CD4-positive, alpha-beta T cell treated with Interleukin-15 for 4 hours (primary cell): ENCODE data around the gene PDE7B.
"Not testable (repeated sequence)": the region's sequence is repeated elsewhere in the genome, so short reads cannot be mapped to it uniquely, and the experiment has no call there.

ENCODE experiments used
- DNase-seq: peaks from one replicate; pipeline ENCODE4 v3.0.0-alpha.2; 2020; ENCODE audit warnings: low spot score

The PDE7B gene

DNA sequence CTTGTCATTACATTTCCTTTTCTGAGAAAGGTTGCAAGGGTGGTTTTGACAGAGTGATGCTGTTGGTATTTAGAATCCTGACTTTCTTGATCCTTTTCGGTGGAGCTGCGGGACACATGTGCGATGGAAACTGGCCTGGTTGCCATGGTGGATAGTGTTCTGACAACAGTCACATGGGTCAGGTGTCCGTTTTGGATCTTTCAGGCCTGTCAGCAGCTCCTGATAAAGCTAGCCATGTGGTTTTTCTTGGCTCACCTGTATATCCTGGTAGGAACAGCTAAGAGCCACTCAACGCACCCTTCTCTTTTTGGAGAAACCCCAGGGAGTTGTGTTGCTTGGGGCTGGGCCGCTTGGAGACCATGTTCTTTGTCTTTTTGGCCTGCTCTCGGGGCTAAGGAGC, 221.2 kb downstream of the PDE7B start:
- DNase-seq = no peak

DNA sequence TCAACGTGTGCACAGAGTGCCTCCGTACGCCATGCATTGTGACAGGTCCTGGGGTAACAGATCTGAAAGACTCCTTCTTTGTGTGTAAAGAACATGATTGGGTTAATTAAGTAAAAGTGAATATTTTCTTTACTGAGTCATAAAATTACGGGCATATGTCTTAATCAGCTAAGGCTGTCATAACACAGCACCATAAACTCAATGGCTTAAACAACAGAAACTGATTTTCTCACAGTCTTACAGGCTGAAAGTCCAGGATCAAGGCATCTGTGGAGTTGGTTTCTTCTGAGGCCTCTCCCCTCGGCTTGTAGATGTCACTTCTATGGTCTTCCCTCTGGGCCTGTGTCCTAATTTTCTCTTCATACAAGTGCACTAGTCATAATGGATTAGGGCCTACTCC, 221.7 kb downstream of the PDE7B start:
- DNase-seq = no peak

DNA sequence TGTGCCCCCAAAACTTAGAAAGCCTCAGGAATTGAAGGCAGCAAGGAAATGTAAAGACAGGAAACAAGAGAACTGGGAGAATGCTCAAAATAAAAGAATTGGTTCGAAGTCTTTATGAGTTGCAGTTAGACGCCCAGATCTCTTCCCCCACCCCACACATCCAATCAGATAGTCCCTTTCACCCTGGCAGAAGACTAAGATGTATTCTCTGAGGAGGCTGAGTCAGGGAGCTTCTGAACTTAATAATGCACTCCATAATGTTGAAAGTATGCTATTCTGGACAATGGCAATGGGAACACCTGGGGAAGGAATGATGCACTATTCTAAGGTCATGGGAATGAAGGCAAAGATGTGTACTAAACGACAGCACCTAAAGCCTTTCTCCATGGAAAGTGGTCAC, 225.0 kb downstream of the PDE7B start:
- no peak for DNase-seq

DNA sequence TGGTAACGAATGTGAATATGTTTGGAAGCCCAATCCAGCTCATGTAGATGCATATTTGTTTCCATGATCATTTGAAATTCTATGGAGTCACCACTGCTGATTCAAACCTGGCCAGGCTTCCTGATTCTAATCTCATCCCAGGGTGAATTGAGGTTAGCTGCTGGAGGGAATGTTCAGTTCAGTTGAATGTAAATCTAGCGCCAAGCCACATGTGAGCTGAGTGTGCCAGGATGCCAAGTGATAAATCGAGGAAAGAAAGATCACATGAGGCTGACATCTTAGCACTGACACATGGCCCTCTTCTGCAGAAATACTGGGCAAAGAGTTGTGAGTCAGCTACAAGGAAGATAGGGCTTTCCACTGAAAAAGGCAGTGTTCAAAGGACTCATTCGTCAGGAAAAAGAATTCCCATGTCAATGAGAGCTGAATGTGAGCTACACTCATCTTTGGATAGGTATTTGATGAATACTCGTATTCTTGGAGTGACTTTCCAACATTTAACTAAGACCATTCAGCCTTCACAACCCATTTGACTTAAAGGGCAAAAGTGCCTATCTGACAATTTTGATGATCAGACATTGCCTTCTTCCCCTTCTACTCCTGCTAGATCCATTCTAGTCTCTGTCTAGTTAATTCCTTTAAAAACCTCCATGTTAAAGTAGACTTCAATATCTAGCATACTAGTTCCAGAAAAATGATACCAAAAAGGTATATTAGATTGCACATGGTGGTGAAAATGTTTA, 226.5 kb downstream of the PDE7B start:
- no peak for DNase-seq

DNA sequence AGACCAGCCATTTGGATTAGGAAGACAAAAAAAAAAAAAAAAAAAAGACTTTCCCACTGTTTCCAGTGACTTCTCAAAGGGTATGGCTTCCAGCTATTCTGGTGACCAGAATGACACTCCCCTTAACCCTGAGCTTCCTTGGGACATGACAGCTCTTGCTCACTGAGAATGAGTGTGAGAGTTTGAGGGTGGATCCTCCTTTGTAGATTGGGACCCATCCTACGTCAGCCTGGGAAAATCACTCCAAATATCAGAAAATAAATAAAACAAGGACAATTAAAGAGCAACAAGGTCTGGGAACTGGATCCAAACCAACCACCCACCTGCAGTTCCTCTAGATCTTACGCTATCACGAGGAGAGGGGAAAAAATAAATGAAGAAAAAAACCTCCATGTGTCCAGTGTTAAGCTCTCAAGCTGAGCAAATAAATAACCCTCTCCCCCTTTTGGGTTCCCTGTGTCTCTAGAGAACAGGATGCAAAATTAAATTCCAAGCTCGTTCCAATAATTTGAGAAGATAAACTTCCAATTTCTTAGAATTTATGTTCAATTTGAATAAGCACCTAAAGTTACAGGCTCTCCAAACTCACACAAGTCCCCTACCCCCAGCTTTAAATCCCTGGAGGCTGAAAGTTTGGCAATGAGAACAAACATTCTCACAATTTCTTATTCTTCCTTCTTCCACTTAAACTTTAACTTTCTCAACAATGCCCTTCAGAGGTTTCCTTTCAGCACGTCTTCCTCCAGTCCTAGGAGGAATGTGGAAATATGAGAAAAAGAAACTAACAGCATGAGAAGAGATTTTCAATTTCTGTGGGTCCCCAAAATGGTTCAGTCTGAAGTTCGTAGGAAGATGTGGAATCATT, 228.4 kb downstream of the PDE7B start:
- DNase-seq = no peak

DNA sequence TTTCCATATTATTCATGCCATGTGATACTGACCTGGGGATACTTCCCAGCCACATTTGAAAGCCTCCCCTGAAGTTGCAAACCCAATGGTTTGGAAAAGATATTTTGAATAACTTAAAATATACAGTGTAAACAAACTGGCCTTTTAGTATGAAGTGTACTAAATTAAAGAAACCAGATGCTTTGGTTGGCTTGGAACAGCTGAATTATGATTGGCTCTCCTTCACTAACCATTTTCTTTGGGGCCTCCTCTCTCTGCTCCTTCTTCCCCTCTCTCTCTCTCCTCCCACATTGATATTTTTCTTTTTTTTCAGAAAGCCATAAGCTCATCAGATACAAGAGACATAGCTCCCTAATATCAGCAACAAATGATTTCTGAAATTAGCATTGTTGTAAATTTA, 232.0 kb downstream of the PDE7B start:
- no peak for DNase-seq

DNA sequence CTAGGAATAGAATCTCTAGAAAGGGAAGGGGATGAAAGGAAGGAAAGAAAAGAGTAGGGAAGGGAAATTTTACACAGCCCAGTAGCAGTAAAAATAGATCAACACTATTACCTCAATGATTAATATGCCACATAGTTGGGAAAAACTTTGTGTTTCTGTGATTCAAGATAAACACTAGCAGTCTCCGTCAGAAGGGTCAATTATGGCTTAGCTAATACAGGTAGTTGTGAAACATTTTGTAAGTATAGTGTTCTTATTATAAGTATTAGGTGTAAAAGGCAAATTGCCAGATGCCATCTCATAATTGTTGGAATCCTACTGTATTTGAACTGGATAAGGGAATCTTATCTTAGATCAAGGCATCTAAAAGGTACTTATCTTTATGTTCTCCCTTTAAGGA, 232.9 kb downstream of the PDE7B start:
- DNase-seq = no peak

DNA sequence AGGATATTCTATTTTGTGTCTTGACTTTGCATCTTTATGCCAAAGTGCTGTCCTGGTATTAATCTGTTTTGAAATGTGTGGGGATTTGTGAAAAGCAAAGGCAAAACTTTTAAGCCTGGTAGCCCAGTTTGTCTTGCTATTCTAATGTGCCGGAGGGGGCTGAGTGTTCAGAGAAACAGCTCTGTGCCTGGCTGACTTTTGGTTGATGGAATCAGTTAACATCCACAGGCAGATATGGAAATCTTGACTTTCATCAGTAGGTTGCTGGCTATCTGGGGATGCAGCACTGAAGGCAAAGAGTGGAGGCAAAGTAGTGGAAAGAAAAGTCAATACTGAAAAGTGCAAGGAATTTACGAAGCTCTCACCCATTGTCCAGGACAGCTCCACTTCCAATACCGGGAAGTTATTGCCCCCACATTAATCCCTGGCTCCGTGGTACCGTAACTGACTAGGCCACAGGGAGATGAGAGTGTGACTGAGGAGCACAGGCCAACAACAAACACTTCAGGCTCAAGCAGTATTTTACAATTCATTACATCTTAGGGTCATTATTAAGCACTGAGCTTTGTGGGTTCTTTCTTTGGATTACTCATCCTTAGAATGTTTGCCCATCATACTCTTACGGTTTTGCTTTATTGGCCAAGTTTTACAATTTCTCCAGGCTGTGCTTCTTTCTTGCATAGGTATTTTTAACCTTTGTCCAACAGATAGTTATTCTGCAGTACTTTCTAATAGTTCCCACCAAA, 234.0 kb downstream of the PDE7B start:
- no peak for DNase-seq

DNA sequence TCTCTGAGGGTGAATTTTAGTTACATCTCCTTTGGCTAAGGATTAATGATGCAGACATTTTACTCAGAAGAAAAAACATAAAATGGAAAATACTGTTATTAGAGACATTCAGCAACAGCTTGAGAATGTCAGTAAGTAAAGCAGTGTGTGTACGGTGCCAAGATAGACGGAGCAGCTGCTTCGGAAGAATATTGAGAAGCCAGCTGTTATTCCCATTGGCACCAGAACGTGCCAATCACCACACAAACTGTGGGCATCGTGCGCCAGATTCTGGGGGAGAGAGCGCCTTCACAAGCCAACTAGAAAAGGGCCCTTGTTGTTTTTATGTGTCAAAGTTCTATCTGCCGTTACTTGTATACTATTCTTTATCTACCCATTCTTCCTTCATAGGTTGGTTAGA, 235.2 kb downstream of the PDE7B start:
- DNase-seq = no peak

DNA sequence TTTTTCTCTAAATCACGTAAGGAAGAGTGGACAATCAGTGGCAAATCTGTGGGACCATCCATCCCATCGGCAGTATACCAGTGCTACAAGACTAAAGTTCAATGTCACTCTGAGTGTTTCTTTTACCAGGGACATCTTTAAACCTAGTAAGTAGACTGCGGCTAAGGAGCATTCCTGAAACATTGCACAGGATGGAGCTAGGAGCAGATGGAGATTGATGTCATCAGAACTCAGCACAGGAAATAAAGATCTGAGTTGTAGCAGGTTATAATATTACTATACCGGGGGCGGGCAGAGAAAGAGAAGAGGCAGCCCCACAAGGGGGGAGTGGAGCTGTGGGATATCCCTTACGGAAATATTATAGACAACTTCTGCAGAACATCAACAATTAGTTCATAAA, 236.5 kb downstream of the PDE7B start:
- DNase-seq = no peak

DNA sequence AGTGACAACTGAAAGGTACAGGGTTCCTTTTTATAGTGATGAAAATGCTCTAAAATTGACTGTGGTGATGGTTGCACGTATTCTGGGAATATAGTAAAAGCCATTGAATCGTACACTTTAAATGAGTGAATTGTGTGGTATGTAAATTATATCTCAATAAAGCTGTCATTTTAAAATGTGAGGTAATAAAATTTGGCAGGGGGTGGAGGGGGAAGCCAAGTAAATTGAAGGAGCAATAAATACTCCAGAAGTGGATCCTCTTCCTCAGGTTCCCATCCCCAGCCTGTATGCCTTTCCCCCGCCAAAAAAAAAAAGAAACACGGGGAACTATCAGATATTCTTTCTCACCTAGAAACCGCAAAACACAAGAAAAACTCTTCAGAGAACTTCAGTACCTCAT, 237.2 kb downstream of the PDE7B start:
- DNase-seq = no peak

DNA sequence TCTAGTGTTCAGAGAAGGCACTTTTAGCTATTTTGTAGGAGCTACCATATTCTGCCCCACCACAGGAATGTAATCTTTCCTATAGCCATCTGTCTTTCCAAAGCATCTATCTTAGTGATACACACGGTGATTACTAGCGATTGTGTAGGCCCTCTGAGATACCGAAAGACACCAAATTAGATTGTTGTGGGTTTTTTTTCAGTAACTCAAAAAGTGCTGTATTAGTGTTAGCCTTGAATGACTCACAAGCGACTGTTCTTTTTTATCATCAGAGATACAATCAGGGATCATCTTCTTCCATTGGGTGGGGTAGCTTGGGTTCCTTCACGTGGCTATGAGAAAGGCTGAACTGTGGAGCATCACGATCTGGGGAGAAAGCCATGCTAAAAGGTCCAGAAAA, 238.4 kb downstream of the PDE7B start:
- no peak for DNase-seq

DNA sequence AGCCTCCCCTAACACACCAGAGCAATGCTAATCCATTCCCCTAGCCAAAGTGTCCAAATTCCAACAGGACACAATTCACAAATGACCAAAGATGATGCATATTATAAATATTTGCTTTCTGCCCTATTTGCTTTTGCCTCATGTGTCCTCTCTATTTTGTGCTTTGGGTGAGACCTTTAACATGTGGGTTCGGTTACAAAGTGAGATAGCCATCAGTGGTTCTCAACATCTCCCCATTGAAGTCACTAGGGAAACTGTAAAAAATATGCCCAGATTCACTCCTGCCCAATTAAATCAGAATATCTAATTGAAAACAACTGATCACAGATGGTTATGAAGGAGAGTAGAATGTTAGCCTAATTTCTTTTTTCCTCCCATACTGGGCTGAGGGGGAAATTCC, 239.4 kb downstream of the PDE7B start:
- no peak for DNase-seq

DNA sequence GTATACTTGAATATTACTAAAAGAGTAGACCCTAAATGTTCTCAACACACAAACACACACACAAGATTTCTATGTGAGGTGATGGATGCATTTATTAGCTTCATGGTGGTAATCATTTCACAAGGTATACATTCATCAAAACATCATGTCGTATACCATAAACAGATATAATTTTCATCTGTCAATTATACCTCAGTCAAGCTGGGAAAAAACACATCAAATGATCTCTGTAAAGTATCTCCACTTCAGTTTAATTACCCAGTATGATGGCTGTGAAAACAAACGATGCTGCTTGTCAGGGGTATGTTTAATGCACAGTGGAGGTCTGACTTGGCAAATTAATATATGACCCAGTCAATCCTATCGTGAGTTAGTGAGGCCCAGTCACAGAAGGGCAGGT, 241.4 kb downstream of the PDE7B start:
- no peak for DNase-seq

DNA sequence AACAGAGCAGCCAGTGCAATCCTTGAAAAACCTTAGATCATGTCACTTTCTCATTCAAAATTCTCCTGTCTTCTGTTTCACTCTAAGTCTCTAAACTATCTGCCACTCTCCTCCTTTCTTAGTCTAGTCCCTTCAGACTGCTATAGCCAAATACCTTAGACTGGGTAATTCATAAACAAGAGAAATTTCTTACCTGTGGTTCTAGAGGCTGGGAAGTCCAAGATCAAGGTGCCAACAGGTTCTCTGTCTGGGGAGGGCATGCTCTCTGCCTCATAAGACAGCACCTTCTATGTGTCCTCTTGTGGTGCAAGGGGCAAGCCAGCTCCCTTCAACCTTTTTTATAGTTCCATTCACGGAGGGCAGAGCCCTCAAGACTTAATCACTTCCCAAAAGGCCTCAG, 242.3 kb downstream of the PDE7B start:
- DNase-seq = no peak

DNA sequence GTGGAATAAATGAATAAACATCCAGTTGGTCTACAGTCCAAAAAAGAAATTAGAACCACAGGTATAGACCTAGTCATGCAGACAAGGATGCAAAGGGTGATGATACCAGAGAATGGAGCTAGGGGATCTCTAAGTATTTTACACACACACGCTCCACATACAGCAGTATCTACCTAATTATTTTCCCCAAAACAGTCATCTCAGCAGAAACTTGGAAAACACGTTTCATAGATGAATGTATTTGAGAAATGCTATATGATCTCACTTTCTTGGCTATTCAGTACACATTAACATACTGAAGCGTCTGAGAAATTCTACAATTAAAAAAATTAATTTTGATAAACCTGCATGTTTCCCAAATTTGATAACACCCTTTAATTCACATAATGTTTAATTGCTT, 243.3 kb downstream of the PDE7B start:
- no peak for DNase-seq

DNA sequence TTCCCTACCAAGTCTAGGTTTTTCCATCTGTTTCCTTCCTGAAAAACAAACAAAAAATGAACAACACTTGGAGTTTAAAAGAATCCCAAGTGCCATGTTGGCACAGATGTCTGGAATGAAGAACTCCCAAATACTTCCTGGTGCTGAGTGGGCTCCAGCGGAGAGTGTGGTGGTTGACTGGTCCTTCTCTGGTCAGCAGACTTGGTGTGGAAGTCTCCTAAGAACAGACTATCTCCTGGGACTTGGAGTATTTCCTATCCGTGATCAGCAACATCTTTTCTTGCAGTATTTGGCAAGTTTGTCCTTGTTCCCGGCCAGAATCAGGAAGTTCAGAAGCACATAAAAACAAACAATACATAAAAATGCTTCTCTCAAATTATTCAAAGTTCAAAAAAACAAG, 244.5 kb downstream of the PDE7B start:
- no peak for DNase-seq

DNA sequence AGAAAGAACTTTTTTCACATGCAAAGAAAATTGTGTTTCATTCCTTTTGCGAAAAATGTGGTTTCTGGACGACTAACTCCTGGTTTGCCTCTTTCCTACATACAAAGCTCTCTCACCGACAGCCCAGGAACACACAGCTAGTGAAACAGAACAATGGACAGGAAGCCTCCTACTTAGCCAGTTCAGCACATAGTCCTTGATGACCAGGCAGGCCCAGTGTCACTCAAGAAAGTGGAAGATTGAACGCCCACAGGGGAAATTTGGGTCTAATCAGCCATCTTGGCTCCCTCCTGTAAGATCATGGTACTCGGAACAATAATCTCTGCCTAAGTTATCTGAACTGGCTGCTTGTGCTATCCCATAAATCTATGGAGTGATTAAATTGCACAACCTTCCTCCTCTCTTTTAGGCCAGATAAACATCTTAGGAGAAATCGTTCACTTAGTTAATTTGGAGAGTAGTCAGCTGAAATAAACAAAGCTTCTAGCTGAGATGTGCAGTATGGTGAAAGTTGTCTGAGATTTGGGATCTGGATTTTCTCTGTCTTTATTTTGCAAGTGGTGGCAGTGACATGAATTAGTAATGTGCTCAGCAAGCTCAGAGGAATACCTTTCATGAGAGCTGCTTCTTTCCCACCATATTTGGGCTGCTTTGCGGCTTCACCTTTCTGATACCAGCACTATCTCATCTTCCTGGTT, 251.6 kb downstream of the PDE7B start:
- no peak for DNase-seq

DNA sequence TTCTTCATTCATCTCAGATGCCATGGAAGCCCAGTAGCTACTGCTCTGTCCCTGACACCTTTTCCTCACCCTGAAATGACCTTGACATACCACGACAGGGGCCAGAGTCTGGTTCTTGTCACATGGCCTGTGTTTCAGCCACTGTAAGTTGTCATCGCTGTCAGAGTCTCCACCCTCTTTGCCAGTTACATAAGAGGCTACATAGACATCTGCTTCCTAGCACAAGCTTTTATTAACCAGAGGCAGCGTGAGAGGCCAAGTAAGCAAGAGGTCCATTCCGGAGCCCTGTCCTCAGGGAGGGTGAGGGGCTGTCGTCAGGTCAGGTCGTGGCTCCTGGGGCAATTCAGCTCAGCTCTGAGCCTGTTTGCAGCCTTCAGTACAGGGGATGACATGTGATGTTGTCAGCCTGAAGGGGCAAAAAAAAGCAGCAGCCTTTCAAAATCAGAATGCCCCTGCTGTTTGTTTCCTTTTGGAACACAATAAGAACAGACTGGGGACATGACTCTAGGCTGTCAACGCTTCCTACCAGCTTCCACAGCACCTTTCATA, 252.3 kb downstream of the PDE7B start:
- DNase-seq = no peak

DNA sequence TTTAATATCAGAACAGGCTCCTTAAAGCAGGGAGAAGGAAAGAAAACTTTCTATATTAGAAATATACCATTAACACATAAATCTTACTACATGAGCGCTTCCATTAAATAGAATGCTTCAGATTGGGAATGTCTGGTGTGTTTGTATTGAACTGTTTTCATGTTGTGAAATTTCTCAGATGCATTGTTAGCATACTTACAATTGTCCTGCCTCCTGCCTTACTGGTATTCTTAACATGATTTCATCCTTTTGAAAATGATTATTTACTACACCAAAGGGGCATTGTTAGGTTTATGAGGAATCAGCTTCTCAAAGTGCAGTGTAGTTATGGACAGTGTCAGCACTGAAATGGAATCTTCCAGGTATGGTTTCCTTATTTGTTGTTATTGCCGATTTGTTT, 253.1 kb downstream of the PDE7B start:
- DNase-seq = no peak

DNA sequence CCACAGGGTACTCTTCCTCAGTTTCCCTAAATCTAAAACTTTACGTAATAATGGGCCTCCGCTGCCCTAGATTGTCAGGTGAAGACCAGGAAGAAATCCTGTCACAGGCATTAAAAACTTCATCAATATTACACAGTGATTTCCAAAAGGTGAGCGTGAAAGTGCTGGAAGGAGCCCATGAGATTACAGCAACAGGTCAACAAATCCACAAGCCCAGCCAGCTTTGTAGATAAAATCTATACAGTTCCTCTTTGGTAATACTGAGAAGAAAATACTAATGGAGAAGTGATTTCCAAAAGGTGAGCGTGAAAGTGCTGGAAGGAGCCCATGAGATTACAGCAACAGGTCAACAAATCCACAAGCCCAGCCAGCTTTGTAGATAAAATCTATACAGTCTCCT, 254.3 kb downstream of the PDE7B start:
- DNase-seq = not testable (repeated sequence)

DNA sequence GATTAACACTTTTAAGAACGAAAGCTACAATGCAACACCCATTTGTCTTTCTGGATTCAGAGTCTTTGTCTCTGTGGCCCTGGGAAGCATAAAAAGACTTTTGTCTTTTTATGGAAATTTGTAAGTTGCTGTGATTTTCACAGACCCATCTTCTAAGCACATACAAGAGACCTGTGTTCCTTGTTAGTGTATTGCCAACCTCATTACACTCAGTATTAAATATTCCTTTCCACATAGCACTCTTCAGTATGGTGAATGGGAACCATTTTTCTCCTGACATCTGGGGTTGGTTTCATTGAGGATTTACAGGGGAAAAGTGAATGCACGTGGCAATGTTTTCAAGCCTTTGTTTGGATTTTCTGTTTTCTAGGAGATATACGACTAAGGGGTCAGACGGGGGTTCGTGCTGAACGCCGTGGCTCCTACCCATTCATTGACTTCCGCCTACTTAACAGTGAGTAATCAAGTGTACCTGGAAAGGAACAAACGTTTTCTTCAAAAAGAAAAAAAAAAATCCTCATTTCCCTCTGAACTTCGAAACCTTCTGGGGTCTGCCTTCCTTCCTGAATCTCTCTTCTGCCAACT, 257.0 kb downstream of the PDE7B start:
- no peak for DNase-seq
